Brain microvascular endothelial cell (primary cell): Measurements from ENCODE around the gene LLGL1.

Experiments used
- DNase-seq: peaks from one replicate; pipeline ENCODE4 v3.0.0-alpha.2; 2020
- H3K27ac ChIP-seq: fragments of 250-450 bp; sonication (Bioruptor Pico); 2 replicates; pipeline ENCODE4 v1.5.1; 2020; ENCODE audit warnings: mild to moderate bottlenecking, moderate library complexity
- H3K27me3 ChIP-seq: fragments of 250-450 bp; sonication (Bioruptor Pico); replicated peaks from 2 replicates; pipeline ENCODE4 v1.5.1; 2020; ENCODE audit warnings: mild to moderate bottlenecking
- H3K36me3 ChIP-seq: fragments of 250-450 bp; sonication (Bioruptor Pico); replicated peaks from 2 replicates; pipeline ENCODE4 v1.5.1; 2020; ENCODE audit warnings: mild to moderate bottlenecking
- H3K4me3 ChIP-seq: 2 replicates; pipeline ENCODE4 v1.5.1; 2011; ENCODE audit warnings: low read depth, mild to moderate bottlenecking, control low read depth, low read length, moderate library complexity
- CTCF ChIP-seq: IDR thresholded peaks from 2 replicates; pipeline ENCODE4 v1.5.1; 2011; ENCODE audit warnings: low read depth, mild to moderate bottlenecking, moderate library complexity, low read length, control low read depth, inconsistent platforms; ENCODE audit errors: missing control alignments
- in situ Hi-C: cut with HindIII; loops from 2 replicates; pipeline ENCODE4 v1.10.0; 2017; ENCODE audit warnings: low sequenced_read_pairs, low pct_ligation_motif_present

Gene LLGL1

GRCh38 chr17:18185391-18185790 lies 40.0 kb upstream of the LLGL1 start:
- in situ Hi-C loops, result no loop called here
- Histone ChIP-seq H3K27ac (peak overlapping the region; percentile 22), H3K4me3 (peak overlapping the region; percentile 87), H3K27me3 (no peaks in the 10 kb centered on the region), H3K36me3 (peaks cover 2% of the 10 kb centered on the region)
- DNase-seq, result no peak
- TF ChIP-seq CTCF, result no peak

DNA sequence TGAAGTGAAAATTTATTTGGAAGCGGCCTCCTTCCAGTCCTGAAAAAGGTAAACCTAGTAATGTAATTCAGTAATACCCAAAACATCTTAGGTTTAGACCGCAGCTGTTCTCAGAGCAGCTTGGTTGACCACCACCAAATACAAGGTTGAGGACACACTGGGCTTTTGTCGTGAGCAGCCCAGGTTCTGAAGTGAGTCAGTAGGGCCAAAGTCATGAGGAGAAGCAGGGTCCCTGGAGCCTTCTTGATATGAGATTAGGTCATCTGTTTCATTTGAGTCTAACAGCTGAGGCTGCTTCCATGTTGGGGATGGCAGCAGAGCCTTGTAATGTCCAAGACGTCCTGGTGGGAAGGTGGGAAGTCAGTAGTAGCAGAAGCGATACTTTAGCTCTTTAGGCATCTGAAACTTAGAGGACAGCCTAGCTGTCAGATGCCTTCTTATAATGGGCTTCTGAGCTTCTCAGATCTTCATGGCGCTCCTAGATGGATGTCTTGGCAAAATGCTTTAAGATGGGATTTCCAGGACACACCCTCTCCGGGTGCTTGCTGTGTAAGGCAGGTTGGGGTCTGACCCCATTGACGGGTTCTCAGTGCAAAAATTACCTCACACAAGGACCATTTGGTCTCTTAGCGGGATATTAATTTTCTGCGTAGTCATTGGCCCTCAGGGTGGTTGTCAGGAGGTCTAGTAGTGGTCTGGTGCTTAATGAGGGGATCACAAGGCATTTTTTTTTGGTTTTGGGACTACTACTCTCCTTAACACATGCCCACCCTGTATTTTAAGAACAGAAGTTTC lies 39.4 kb upstream of the LLGL1 start:
- Histone ChIP-seq H3K4me3 (peak overlapping the region; percentile 87), H3K27ac (peak overlapping the region; percentile 22), H3K36me3 (peaks cover 2% of the 10 kb centered on the region), H3K27me3 (no peaks in the 10 kb centered on the region)
- in situ Hi-C loops, result no loop called here
- TF ChIP-seq CTCF, result no peak
- DNase-seq, result no peak

DNA sequence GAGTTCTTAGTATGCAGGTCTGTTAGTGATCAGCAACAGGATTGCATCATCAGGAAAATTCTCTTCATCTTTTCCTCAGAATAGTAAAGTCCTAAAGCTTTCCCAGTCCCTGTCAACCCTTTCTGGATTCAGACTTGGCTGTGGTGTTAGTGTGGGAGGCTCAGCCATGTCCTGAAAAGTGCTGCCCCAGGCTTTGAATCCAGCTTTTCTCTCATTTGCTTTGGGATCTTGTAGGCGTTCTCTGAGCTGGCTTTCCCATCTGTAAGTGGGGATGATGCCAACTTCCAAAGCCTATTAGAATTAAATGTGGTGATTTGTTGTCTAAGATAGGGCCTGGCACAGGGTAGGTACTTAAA lies 38.8 kb upstream of the LLGL1 start:
- H3K27ac ChIP-seq, result no peak overlapping the region
- TF ChIP-seq CTCF, result no peak
- H3K4me3 ChIP-seq, result peak overlapping the region; percentile 87
- H3K36me3 ChIP-seq, result peaks cover 2% of the 10 kb centered on the region
- DNase-seq, result no peak
- H3K27me3 ChIP-seq, result no peaks in the 10 kb centered on the region
- in situ Hi-C loops, result no loop called here

DNA sequence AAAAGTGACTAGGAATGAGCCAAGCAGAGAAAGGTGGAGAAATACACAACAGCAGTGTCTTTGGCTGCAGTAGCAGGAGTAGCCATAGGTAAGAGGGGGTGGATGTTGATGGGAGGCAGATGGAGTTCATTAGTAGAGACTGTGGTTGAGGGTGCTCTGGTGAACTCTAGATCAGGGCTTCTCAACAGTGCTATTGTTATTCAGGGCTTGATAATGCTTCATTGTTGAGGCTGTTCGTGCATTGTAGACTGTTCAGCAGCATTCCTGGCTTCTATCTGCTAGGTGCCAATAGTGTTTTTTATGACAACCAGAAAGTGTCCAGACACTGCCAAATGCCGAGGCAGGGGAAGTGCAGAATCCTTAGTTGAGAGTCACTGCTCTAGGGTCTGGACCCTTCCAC lies 38.2 kb upstream of the LLGL1 start:
- Histone ChIP-seq H3K27ac (no peak overlapping the region), H3K36me3 (peaks cover 2% of the 10 kb centered on the region)
- no peak for DNase-seq

GRCh38 chr17:18187821-18188761 lies 37.3 kb upstream of the LLGL1 start:
- TF ChIP-seq CTCF, result no peak
- peak overlapping the region; percentile 19 for H3K27ac ChIP-seq
- in situ Hi-C loops, result no loop called here
- H3K4me3 ChIP-seq, result peak overlapping the region; percentile 87
- H3K36me3 ChIP-seq, result peaks cover 2% of the 10 kb centered on the region
- no peaks in the 10 kb centered on the region for H3K27me3 ChIP-seq
- DNase-seq, result no peak

More for the DNA sequence above, 38.2 kb upstream of the LLGL1 start:
- peak overlapping the region; percentile 87 for H3K4me3 ChIP-seq
- in situ Hi-C loops, result no loop called here
- no peak for TF ChIP-seq CTCF
- H3K27me3 ChIP-seq, result no peaks in the 10 kb centered on the region
